Endothelial cell of umbilical vein (primary cell): ENCODE results near the gene CDKN1A.

ENCODE experiments used
- CTCF ChIP-seq, 2 donors: IDR thresholded peaks; 1 replicate in 1 of 2; 2 replicates in 1 of 2; pipeline ENCODE4 v1.5.1; 2011; ENCODE audit warnings: low read length in 2 of 2, mild to moderate bottlenecking in 2 of 2, moderate library complexity in 2 of 2, control low read depth in 1 of 2, inconsistent platforms in 1 of 2, low read depth in 1 of 2; ENCODE audit not compliant: insufficient read depth in 1 of 2; ENCODE audit errors: extremely low read depth in 1 of 2
- EZH2 ChIP-seq: IDR thresholded peaks from 2 replicates; pipeline ENCODE4 v1.6.1; 2012; ENCODE audit warnings: borderline replicate concordance, low read depth, mild to moderate bottlenecking, moderate library complexity, low read length, inconsistent platforms; ENCODE audit not compliant: severe bottlenecking
- FOS ChIP-seq: IDR thresholded peaks from 2 replicates; pipeline ENCODE4 v1.6.1; 2011; ENCODE audit warnings: mild to moderate bottlenecking, low read length, moderate library complexity, borderline replicate concordance; ENCODE audit not compliant: insufficient read depth
- POLR2A ChIP-seq: IDR thresholded peaks from 2 replicates; pipeline ENCODE4 v1.6.1; 2012; ENCODE audit warnings: low read depth, mild to moderate bottlenecking, control low read depth, low read length
- POLR2AphosphoS5 ChIP-seq: IDR thresholded peaks from 2 replicates; pipeline ENCODE4 v1.6.1; 2012; ENCODE audit warnings: low read depth, mild to moderate bottlenecking, control low read depth, low read length, moderate library complexity; ENCODE audit not compliant: insufficient read depth
- TF ChIP-seq, protein P1 (sequence below): IDR thresholded peaks from 2 replicates; pipeline ENCODE4 v1.6.1; 2011; ENCODE audit not compliant: insufficient read depth, insufficient read length

GRCh38 chr6:36734486-36735060, 56.1 kb downstream of the CDKN1A start:
- TF ChIP-seq POLR2A (no peak), POLR2AphosphoS5 (no peak), CTCF (IDR thresholded peaks at IDR 0.05; ENCODE audit: extremely low read depth in 1 of 2, insufficient read depth in 1 of 2, low read depth in 1 of 2, low read length in 2 of 2) (no peak), FOS (no peak), EZH2 (no peak)
- TF ChIP-seq, protein P1, sequence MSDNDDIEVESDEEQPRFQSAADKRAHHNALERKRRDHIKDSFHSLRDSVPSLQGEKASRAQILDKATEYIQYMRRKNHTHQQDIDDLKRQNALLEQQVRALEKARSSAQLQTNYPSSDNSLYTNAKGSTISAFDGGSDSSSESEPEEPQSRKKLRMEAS, result no peak
